Activated CD8-positive, alpha-beta memory T cell treated with anti-CD3 and anti-CD28 coated beads, Interleukin-2, amount 50 U/mL, for 48 hours (primary cell): Measurements from ENCODE around the gene PROSER3.
"Not testable (repeated sequence)": the region's sequence is repeated elsewhere in the genome, so short reads cannot be mapped to it uniquely, and the experiment has no call there.

Experiments used
- DNase-seq: peaks from one replicate; pipeline ENCODE4 v3.0.0-alpha.2; 2020

PROSER3 gene

GRCh38 chr19:35755550-35756376, 2.2 kb upstream of the PROSER3 start:
- DNase-seq = peak; percentile 70

DNA sequence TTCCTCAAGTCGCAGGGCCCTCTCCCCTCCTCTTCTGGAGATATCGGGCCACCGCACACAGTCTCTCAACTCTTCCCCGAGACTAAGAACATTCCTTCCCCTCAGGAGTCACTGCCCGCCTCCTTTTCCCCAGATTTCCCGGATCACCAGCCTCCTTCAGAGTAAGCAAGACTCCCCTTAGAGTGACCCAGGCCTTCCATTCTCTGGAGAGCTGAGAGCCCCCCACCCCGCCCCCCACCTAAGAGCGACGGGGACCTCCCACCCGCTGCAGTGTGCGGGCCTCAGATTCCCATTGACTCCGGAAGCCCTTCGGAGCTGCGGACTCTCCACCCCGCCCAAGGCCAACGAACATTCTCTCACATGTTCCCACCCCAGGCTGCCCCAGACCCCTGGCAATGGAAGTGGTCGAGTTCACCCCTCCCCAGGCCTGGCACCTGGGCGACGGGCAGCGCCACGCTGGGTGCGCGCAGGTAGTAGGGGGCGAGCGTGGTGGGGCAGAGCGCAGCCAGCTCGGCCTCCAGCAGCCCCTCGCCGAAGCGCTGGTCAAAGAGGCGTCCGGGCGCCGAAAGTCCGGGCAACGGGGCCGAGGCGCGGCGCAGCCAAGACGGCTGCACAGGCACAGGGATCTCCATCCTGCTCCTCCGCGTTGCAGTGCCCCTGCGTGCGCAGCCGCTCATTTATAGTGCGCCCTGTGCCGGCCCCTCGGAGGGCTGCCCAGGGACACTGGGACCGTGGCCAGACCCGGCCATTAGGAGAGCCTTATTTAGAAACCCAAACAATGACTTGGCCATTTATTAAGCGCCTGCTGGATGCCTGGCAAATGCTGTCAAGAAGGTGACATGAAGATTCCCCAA, 1.4 kb upstream of the PROSER3 start, which contains the start of gene HSPB6:
HSPB6 (minus strand) TSS at position 653 of the 854 bp plus-strand sequence; CDS start at position 632, 21 bp downstream.
- no peak for DNase-seq

GRCh38 chr19:35757231-35757748, 686 bp upstream of the PROSER3 start:
- peak; percentile 78 for DNase-seq

DNA sequence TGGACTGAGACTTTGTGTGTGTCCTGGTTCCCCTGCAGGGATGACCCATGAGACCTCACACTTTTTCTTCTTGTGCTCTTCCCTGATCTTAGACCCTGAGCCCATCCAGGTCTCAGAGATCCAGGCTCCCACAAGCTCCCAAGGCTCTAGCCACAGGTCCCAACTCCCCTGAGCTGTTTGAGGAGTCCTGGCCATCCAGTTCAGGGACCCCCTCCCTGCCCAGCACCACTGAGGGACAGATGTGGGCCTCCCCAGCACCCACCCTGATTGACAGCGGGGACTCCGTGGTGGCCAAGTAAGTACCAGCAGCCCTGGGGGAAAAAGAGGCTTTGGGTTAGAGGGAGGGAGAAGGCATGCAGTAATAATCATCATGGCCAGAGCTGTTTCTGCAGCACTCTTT, 1.7 kb downstream of the PROSER3 start:
- no peak for DNase-seq

- DNase-seq = no peak
These were observed 2.9 kb downstream of the PROSER3 start for GRCh38 chr19:35760711-35761349.

GRCh38 chr19:35764432-35765315, 6.7 kb downstream of the PROSER3 start:
- no peak for DNase-seq

DNA sequence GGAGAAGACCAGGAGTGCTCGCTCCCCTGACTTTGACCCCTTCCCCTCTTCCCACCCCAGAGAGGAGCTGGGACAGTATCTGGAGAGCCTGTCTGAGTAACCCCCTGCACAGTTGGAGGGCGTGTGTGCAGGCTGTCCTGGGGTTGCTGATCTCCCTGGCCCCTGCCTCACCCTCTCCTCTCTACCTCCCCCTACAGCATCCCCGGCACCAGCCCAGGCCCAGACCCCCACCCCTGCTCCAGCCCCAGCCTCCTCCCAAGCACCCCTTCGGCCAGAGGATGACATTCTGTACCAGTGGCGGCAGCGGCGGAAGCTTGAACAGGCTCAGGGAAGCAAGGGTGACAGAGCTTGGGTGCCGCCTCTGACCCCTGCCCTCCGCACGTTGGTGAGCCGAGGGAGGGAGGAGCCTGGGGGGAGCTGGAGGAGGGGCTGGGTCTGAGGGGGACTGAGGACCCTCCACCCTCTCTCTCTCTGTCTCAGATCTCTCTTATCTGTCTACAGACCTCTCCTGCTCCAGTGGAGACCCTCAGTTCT, 8.7 kb downstream of the PROSER3 start:
- DNase-seq = no peak

DNA sequence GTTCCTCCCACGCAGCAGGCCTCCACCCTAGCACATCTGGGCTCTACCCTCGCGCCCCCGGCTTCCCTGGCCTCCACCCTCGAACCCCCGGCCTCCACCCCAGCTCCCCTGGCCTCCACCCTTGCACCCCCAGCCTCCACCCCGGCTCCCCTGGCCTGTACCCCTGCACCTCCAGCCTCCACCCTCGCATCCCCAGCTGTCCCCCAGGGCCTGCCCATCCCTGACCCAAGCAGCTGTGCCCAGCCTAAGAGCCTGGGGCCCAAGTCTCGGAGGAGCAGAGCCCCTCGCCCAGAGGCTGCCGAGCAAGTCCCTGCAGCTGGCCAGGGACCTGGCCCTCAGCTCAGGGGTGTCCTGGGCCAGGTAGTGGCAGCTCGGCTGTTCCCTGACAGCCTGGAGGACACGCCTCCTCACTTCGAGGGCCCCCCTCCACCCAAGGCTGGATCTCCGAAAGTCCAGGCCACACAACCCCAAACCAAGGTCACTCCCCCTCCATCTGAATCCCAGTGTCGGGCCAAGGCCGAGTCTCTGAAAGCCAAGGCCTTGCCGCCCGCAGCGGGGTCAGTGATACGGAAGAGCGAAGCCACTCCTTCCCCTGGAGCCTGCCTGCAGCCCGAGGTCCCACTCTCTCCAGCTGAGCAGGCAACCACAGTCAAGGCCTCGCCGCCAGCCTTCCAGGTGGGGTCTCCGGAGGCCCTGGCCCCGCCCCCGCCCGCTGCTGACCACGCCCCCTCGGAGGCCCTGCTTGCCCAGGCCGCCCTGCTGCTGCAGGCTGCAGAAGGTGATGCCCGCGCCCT, 9.5 kb downstream of the PROSER3 start:
- no peak for DNase-seq

- no peak for DNase-seq
These were observed 10.1 kb downstream of the PROSER3 start for GRCh38 chr19:35768082-35768421.

- not testable (repeated sequence) for DNase-seq
These were observed 14.4 kb downstream of the PROSER3 start for GRCh38 chr19:35772362-35772761.

DNA sequence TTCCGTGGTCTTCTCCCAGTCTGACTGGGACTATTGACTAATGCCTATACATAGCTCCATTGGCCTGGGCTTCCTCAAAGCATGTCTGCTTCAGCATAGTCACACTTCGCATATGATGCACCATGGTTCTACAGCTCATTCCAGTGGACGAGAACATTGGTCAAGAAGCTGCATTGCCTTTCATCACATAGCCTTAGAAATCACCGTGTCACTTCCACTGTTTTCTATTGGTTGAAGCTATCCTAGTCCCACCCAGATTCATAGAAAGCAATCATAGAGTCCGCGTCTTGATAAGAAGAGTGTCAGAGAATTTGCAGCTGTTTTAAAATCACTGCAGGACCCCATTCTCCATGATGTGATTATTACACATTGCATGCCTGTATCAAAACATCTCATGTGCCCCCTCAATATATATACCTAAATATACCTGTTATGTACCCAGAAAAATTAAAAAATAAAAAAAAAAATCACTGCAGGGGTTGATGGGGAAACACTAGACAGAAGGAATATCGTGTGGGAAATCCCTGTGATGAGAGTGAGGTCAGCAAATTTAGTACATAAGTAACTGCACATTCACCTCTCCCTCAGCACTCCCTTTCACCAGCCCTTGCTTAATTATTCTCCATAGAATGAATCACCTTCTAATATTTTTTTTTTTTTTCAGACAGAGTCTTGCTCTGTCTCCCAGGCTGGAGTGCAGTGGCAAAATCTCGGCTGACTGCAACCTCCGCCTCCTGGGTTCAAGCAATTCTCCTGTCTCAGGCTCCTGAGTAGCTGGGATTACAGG, 15.2 kb downstream of the PROSER3 start:
- DNase-seq = no peak

DNA sequence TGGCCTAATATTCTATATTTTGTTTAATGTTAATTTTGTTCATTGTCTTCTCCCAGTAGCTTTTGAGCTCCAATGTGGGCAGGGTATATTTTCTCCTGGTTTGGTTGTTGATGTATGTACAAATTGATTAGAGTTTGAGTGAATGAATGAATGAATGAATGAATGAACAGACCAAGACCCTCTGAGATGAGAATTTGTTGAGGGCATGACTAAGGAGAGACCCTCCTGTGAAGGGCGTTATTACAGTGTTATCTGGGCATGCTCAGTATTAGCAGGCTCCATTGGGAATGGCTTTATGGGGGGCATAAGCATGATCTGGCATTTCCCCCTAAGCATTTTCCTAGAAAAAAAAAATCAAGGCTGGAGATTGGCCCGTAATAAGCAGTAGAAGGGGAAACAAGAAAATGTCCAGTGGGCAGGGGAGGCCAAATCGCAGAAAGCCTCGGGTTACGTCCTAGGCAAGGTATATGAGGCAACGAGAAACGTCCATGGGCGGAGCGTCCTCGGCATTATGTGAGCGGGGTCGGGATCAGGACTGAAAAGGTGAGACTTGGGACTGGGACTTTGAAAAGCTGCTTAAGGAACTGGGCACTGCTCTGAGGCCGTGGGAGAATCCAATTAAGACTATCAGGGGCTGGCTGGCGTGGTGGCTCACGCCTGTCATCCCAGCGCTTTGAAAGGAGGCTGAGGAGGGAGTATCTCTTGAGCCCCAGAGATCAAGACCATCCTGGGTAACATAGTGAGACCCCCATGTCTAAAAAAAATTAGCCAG, 16.5 kb downstream of the PROSER3 start:
- no peak for DNase-seq

- DNase-seq = no peak
These were observed 17.0 kb downstream of the PROSER3 start for GRCh38 chr19:35775046-35775297.

- peak; percentile 99 for DNase-seq
These were observed 17.5 kb downstream of the PROSER3 start, which contains the start of gene ARHGAP33 for GRCh38 chr19:35775298-35776101. Gene ARHGAP33, plus strand, starts transcription at chr19:35775564. Its CDS starts 95 bp downstream, at chr19:35775659.

DNA sequence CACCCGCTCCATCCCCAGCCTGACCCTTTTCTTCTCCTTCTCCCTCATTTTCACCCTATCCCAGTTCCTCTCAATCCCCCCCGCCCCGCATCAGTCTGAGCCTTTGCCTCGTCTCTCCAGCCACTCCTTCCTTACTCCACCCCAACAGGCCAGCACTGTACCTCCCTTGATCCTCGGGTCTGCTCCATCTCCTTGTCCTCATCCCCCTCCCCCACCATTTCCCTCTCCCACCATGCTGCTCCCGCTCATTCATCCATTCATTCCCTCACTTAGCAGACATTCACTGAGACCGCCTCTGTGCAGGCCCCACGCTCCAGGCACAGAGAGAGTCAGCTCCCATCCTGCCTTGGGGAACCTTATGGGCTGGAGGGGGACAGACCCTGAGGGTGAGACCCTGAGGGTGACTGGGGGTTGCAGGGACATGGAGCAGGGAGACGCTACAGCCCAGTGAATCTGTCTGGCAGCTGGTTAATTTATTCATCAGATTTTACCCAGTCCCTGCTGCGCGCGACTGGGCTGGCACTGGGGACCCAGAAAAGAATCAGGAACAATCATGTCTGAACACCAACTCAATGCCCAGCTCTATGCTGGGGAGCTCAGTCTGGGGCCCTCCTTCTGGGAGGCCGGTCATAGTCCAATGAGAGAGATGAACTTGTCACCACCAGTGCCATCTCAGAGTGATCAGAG, 18.3 kb downstream of the PROSER3 start:
- DNase-seq = no peak

GRCh38 chr19:35777086-35777841, 19.3 kb downstream of the PROSER3 start:
- DNase-seq = no peak

DNA sequence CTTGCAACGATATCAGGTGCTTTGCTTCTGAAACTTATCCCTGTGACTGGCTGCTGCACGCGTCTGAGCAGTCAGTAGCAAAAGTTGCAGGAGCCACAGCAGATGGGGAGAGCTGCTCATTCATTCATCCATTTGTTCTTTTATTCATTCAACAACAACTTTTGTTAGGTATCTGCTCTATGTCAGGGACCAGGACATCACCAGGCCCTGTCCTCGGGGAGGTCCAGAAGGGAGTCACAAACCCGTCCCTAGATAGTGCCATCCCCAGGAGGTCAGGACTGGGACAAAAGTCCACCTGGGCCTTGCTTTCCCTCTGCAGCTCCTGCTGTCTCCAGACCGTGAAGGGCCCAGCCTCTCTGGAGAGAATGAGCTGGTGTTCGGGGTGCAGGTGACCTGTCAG, 20.0 kb downstream of the PROSER3 start:
- no peak for DNase-seq
